GM19467 (cell line): ENCODE measurements around the gene PODXL.
A peak's percentile ranks its signal among the peaks of the same experiment; 100 is the strongest.
"Not testable (repeated sequence)": the region's sequence is repeated elsewhere in the genome, so short reads cannot be mapped to it uniquely, and the experiment has no call there.

ENCODE experiments used
- ATAC-seq: cut with Tn5 transposase; IDR thresholded peaks from one replicate; pipeline ENCODE4 v1.9.1; 2021; ENCODE audit warnings: mild to moderate bottlenecking, moderate library complexity; ENCODE audit not compliant: unreplicated experiment

PODXL gene

DNA sequence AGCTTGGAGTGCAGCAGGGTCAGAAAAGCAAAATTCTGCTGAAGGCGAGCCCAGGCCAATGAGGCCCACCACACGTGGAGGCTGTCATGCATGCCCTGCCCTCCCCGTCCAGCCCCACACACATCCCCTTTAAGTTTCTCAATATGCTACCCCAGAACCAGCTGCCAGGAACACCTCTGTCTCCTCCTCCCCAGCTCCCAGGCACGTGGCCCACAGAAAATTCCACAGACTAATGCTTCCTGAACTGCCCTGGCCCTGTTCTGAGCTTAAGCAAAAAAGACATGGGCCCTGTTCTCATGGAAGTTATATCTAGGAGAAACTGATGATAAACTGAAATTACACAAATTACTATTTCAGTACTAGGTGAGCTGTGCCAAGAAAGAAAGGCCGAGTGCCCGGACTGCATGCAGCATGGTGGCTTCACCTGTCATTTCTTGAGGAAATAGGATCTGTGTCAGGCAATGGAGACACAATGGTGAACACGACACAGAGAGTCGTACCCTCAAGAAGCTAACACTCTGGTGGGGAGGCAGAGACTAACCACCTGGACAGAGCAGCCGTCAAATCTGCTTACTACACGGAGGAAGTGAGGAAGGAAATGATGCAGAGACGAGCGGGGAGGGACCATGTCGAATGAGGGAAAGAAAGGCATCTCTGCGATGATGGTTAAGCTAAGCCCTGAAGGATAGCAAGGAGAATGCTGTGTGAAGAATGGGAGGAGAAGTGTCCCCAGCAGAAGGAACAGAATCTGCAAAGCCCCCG lies 44.5 kb downstream of the PODXL start:
- no peak for ATAC-seq

- no peak for ATAC-seq
Observed at GRCh38 chr7:131511071-131511470, 45.4 kb downstream of the PODXL start.

DNA sequence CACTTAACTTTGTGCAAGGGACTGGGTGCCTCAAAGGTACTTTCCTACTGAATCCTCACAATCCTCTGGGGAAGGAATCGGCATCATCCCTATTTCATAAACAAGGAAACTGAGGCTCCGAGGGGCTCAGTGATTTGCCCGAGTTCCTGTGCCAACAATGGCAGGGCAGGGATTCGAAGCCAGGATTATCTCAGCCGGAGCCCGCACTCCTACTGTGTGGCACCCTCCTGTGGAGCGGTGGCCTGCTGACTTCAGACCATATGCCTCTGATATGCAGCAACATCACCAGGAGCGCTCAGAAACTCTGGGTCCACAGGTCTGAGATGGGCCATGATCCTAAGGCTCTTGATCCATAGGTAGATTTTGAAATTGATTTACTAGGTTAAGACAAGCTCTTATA lies 46.6 kb downstream of the PODXL start:
- no peak for ATAC-seq

GRCh38 chr7:131508754-131509486 lies 47.5 kb downstream of the PODXL start:
- ATAC-seq = no peak

DNA sequence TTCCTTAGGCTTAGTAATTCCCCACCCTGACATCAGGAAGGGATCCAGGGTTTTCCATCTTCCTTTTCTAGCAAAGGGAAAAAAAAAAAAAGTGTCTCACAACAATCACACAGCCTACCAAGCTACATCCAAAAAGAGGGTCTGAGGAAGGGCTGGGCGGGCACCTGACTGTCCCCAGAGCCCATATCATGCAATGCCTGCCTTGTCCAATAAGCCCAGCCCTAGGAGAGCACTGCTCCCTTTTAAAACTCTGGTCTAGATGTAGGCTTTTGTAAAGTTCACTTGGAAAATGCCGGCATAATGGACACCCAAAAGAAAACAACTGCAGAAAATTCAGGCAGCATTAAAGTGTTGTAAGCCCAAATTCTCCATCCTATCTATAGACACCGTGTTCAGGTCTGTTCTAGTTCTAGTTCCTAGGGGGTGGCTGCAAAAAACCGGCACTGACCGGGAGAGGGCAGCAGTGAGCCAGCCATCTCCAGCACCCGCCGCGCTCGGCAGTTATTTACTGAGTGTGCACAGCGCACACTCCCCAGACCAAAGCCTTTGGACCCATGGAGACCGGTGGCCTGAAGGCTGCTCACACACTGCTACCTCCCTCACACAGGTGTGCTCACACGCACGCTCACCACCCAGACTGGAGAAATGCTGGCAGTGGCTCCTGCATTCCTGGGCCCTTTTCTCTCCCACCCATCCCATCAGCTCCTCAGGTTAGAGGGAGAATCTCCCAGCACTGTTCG lies 48.7 kb downstream of the PODXL start:
- ATAC-seq = no peak

- no peak for ATAC-seq
Observed at GRCh38 chr7:131506597-131506996, 49.8 kb downstream of the PODXL start.

DNA sequence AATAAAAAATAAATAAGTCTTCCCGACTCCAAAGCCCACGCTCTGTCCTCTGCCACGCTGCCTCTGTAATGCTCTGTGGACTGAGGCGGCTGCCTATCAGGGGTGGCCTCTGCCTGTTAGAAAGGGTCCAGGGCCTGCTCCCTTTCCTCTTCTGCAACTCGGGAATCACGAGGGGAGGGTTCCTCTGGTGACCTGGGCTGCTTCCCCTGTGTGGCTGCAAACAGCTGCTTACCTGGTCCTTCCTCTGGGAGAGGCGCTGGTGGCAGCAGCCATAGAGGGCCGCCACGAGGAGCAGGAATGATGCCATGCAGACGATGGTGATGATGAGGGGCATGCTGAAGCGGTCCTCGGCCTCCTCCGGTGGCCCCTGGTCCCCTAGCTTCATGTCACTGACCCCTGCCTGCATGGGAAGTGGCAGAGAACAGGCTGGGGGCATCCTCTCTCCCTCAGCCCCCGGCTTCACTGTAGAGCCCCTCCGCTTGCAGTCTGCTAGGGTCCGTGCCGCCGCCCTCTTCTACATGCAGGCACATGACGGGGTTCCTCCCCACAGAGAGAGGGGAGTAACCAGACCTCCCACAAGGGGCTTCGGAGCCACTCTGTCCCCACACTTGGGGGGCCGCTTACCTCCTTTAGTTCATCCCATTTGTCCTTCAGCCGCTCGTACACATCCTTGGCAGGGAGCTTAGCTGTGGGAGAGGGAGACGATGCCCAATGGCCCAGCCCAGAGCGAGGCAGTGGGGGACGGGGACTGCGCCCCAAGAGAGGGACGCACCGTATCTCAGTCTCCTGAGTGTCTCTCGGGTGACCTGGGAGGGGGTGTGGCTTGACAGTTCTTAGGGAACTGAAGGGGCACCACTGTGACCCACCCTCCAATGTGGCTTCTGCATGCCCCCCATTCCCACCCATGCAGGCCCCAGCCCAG lies 50.5 kb downstream of the PODXL start:
- no peak for ATAC-seq

- not testable (repeated sequence) for ATAC-seq
Observed at GRCh38 chr7:131505037-131505620, 51.3 kb downstream of the PODXL start.

DNA sequence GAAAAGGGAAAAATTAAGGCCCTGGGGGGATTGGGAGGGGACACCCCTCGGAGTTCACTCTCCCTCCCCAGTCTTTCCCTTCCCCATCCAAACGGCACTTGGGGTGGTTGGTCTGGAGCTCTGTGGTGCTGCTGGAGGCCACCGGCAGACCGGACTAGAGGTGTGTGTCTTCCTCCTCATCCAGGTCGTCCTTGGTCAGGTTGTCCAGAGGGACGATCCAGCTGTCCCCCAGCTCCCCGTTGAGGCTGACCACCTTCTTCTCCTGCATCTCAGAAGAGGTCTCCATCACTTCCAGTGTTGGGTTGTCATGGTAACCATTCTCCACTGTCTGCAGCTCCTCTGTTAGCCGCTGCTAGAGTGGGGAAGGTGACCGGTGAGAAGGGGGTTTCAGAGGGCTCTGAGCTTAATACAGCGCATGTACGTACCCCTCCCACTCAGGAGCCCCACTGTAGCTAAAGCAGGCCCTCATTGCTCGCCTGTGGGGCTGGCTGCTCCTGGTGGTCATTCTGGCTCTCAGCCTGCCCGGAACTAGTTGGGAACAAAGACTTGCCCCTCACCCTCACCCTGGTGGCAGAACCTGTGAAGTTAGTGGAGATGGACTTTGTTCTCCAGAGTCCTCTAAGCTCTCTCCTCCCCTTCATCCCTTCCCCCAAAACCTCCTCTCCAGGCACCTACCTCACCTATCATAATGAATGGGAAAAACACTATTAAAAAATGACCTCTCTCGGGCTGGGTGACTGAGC lies 52.1 kb downstream of the PODXL start:
- ATAC-seq = no peak

DNA sequence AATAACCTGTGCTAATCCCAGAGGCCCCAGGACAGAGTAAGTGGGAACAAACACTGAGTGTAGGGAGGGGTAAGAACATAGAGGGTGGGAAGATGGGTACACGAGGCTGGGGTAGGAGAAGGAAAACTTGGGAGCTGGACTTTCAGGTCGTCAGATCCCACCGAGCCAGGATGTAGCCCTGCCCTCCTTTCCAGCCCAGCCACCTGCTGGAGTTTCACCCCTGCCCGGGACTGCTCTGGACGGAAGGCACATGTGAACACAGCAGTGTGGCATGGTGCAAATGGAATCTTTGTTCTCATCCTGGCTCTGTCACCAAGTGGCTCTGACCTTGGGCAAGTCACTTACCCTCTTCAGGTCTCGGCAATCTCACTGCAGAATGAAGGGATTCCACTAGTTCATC lies 52.8 kb downstream of the PODXL start:
- ATAC-seq = no peak

DNA sequence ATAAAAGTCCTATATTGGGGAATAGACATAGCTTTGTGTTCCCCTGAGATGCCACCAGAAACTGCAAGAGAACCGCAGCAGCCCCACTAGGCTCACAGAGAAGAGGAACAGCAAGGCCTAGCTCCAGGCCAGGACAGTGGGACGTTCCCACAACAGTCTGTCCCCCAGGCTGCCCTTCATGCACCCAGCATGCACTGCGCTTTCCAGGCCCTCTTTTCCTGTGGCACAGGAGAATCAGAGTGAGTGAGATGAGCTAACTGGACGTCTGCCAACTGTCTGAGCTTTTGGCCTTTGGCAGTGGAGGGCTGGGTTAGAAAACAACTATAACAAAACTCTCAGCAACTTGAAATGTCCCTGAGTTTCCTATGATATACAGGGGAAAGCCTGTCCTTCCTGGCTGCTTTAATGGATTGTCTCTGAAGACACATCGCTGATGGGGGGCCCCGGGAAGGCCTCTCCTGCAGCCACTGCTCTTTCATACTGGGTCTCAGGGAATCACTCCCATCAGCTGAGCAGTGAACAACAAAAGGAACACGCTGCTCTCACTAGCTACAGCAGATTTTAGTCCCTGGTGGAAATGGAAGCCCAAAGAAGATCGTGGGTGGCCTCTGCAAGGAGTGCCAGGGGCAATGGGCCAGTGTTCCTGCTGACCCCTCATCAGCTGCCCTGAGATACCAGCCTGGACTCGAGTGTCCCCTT lies 53.5 kb downstream of the PODXL start:
- ATAC-seq = no peak

- ATAC-seq = no peak
Observed at GRCh38 chr7:131501930-131502685, 54.3 kb downstream of the PODXL start.

DNA sequence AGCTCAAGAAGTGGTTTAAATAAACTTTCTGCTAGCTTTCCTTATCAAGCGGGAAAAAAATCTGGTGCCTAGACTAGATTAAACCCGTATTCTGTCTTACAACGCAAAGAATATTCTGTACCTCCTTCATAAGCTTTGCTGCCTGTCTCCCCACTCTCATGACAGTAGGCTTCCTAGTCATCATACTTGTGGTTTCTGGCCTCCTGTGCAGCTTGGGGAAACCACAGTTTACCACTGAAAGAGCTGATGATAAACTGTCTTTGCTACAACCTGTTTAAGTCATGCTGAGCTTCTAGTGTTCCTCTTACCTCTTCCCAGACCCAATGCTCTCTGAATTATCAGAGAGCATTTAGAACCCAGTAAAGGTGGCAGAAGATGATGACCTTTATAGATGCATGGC lies 55.0 kb downstream of the PODXL start:
- peak; percentile 86 for ATAC-seq

DNA sequence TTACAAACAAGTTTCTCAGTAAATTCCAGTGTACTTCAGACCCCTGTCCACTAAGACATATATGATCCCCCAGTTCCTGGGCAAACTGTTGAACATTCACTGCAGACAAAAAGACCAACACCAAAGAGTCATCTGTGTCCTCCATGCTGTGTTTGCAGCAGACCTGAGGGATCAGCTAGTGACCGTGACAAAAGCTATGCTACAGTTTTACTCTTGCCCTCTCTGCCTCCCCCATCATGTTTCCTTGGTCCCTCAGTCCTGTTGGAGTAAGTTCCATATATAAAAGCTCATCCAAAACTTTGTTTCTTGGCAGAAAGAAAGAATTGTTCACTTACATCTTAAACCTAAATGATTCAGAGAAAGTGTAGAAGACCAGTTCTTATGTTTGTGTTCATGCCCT lies 56.1 kb downstream of the PODXL start:
- ATAC-seq = no peak

- no peak for ATAC-seq
Observed at GRCh38 chr7:131499801-131500200, 56.6 kb downstream of the PODXL start.

- no peak for ATAC-seq
Observed at GRCh38 chr7:131498237-131498885, 58.1 kb downstream of the PODXL start.

- no peak for ATAC-seq
Observed at GRCh38 chr7:131497454-131497853, 59.0 kb downstream of the PODXL start.
